Femur (tissue), 1 donor: ENCODE measurements around the gene NUP62.

Experiments
- DNase-seq: peaks from one replicate; pipeline ENCODE4 v3.0.0-alpha.2; 2017

Gene NUP62

GRCh38 chr19:49880162-49880869, 49.0 kb downstream of the NUP62 start:
- no peak for DNase-seq

GRCh38 chr19:49879243-49879963, 49.9 kb downstream of the NUP62 start:
- DNase-seq, result no peak

GRCh38 chr19:49878744-49879070, 50.6 kb downstream of the NUP62 start:
- DNase-seq, result no peak

- DNase-seq, result peak; percentile 99
These were observed 51.2 kb downstream of the NUP62 start for GRCh38 chr19:49877879-49878743.

GRCh38 chr19:49877020-49877878, 52.1 kb downstream of the NUP62 start, which contains the start of the genes AKT1S1 and TBC1D17:
Gene AKT1S1, minus strand, starts transcription at chr19:49877355. Its CDS starts 4,060 bp downstream, at chr19:49873295.
Gene TBC1D17, plus strand, starts transcription at chr19:49877702. Its CDS starts 22 bp downstream, at chr19:49877724.
- DNase-seq, result peak; percentile 100

GRCh38 chr19:49876422-49877019, 52.8 kb downstream of the NUP62 start:
- peak; percentile 99 for DNase-seq

GRCh38 chr19:49875857-49876421, 53.4 kb downstream of the NUP62 start:
- peak; percentile 86 for DNase-seq

- DNase-seq, result no peak
These were observed 54.1 kb downstream of the NUP62 start for GRCh38 chr19:49875177-49875576.

- DNase-seq, result no peak
These were observed 54.7 kb downstream of the NUP62 start for GRCh38 chr19:49874503-49875157.

GRCh38 chr19:49873834-49874233, 55.5 kb downstream of the NUP62 start:
- no peak for DNase-seq

- DNase-seq, result no peak
These were observed 56.2 kb downstream of the NUP62 start for GRCh38 chr19:49873129-49873521.

GRCh38 chr19:49872245-49873128, 56.8 kb downstream of the NUP62 start:
- no peak for DNase-seq

GRCh38 chr19:49871349-49871985, 57.8 kb downstream of the NUP62 start:
- DNase-seq, result no peak

- DNase-seq, result no peak
These were observed 58.9 kb downstream of the NUP62 start for GRCh38 chr19:49870309-49870901.

GRCh38 chr19:49869484-49870308, 59.6 kb downstream of the NUP62 start:
- peak; percentile 99 for DNase-seq

GRCh38 chr19:49869009-49869483, 60.3 kb downstream of the NUP62 start:
- DNase-seq, result no peak

GRCh38 chr19:49866933-49867782, 62.1 kb downstream of the NUP62 start, which contains the start of gene PNKP:
Gene PNKP, minus strand, starts transcription at chr19:49867576. Its CDS starts 372 bp downstream, at chr19:49867204.
- DNase-seq, result peak; percentile 96
